A549 (cell line): ENCODE results near the gene CFAP70.

Source experiments
- CTCF ChIP-seq: fragments of >200 bp; sonication (Bioruptor Twin); formaldehyde crosslinking; IDR thresholded peaks from 3 replicates; pipeline ENCODE4 v1.5.1; 2016
- EP300 ChIP-seq, 2 experiments: fragments of >200 bp; sonication (Bioruptor Twin); formaldehyde crosslinking; IDR thresholded peaks; 2 replicates in 1 of 2; 3 replicates in 1 of 2; pipeline ENCODE4 v1.6.1; 2016 to 2017
- KDM1A ChIP-seq: fragments of 200-600 bp; sonication (generic); IDR thresholded peaks from 2 replicates; pipeline ENCODE4 v1.6.1; 2016; ENCODE audit warnings: low read depth, mild to moderate bottlenecking
- MAFK ChIP-seq: fragments of 450-650 bp; IDR thresholded peaks from 2 replicates; pipeline ENCODE4 v1.6.1; 2014; ENCODE audit not compliant: partially characterized antibody
- MAX ChIP-seq: IDR thresholded peaks from 2 replicates; pipeline ENCODE4 v1.6.1; 2012
- POLR2A ChIP-seq: IDR thresholded peaks from 2 replicates; pipeline ENCODE4 v1.6.1; 2012; ENCODE audit warnings: mild to moderate bottlenecking, low read length

- TF ChIP-seq CTCF: no peak
- no peak for TF ChIP-seq KDM1A
- TF ChIP-seq MAFK: no peak
- no peak for TF ChIP-seq MAX
- no peak for TF ChIP-seq EP300 (IDR thresholded peaks at IDR 0.05)
- no peak for TF ChIP-seq POLR2A
Observed at GRCh38 chr10:73408061-73408460, 49.4 kb upstream of the CFAP70 start.
